ENCODE results near the gene BTBD10. TPM values are rescaled to one million over a fixed set of nuclear protein-coding genes. Genes with fewer than 3 reads are reported as not detected.

Gene BTBD10
- total RNA-seq, 1 donor from 2014 or later = 82.2 TPM

- Mint-ChIP-seq H3K4me3 (ENCODE audit: unreplicated experiment) (peak overlapping the region; percentile 96), H3K27me3 (ENCODE audit: unreplicated experiment) (no peaks in the 10 kb centered on the region), H3K4me1 (ENCODE audit: unreplicated experiment) (peaks cover 34% of the 10 kb centered on the region), H3K36me3 (ENCODE audit: low read depth, unreplicated experiment) (peaks cover 7% of the 10 kb centered on the region), H3K27ac (ENCODE audit: unreplicated experiment) (peak overlapping the region; percentile 97), H3K9me3 (ENCODE audit: unreplicated experiment) (no peaks in the 10 kb centered on the region)
- DNase-seq (ENCODE audit: low spot score) = peak; percentile 73
- TF ChIP-seq CTCF (IDR thresholded peaks at IDR 0.05; ENCODE audit: unreplicated experiment) = no peak
Measured at GRCh38 chr11:13462311-13462900, 616 bp downstream of the BTBD10 start.

GRCh38 chr11:13461291-13461690 is 1.7 kb downstream of the BTBD10 start:
- Mint-ChIP-seq H3K4me1 (ENCODE audit: unreplicated experiment) (peaks cover 34% of the 10 kb centered on the region), H3K27me3 (ENCODE audit: unreplicated experiment) (no peaks in the 10 kb centered on the region), H3K36me3 (ENCODE audit: low read depth, unreplicated experiment) (peaks cover 7% of the 10 kb centered on the region), H3K4me3 (ENCODE audit: unreplicated experiment) (peak overlapping the region; percentile 96), H3K9me3 (ENCODE audit: unreplicated experiment) (no peaks in the 10 kb centered on the region), H3K27ac (ENCODE audit: unreplicated experiment) (peak overlapping the region; percentile 97)
- TF ChIP-seq CTCF (IDR thresholded peaks at IDR 0.05; ENCODE audit: unreplicated experiment) = no peak
- no peak for DNase-seq (ENCODE audit: low spot score)

GRCh38 chr11:13450832-13451397 is 12.1 kb downstream of the BTBD10 start:
- Mint-ChIP-seq H3K4me1 (ENCODE audit: unreplicated experiment) (peaks cover 19% of the 10 kb centered on the region), H3K4me3 (ENCODE audit: unreplicated experiment) (no peak overlapping the region)

GRCh38 chr11:13449522-13449921 is 13.5 kb downstream of the BTBD10 start:
- DNase-seq (ENCODE audit: low spot score) = no peak
- no peak for TF ChIP-seq CTCF (IDR thresholded peaks at IDR 0.05; ENCODE audit: unreplicated experiment)
- H3K27ac Mint-ChIP-seq (ENCODE audit: unreplicated experiment) = no peak overlapping the region
- no peaks in the 10 kb centered on the region for H3K9me3 Mint-ChIP-seq (ENCODE audit: unreplicated experiment)
- peaks cover 20% of the 10 kb centered on the region for H3K4me1 Mint-ChIP-seq (ENCODE audit: unreplicated experiment)
- no peaks in the 10 kb centered on the region for H3K27me3 Mint-ChIP-seq (ENCODE audit: unreplicated experiment)
- no peaks in the 10 kb centered on the region for H3K36me3 Mint-ChIP-seq (ENCODE audit: low read depth, unreplicated experiment)
- H3K4me3 Mint-ChIP-seq (ENCODE audit: unreplicated experiment) = no peak overlapping the region

More at GRCh38 chr11:13450832-13451397, 12.1 kb downstream of the BTBD10 start:
- no peak for DNase-seq (ENCODE audit: low spot score)
- Mint-ChIP-seq H3K27me3 (ENCODE audit: unreplicated experiment) (no peaks in the 10 kb centered on the region), H3K27ac (ENCODE audit: unreplicated experiment) (no peak overlapping the region), H3K9me3 (ENCODE audit: unreplicated experiment) (no peaks in the 10 kb centered on the region), H3K36me3 (ENCODE audit: low read depth, unreplicated experiment) (no peaks in the 10 kb centered on the region)
- no peak for TF ChIP-seq CTCF (IDR thresholded peaks at IDR 0.05; ENCODE audit: unreplicated experiment)

GRCh38 chr11:13448876-13449275 is 14.1 kb downstream of the BTBD10 start:
- Mint-ChIP-seq H3K4me1 (ENCODE audit: unreplicated experiment) (peaks cover 20% of the 10 kb centered on the region), H3K9me3 (ENCODE audit: unreplicated experiment) (no peaks in the 10 kb centered on the region), H3K27me3 (ENCODE audit: unreplicated experiment) (no peaks in the 10 kb centered on the region), H3K4me3 (ENCODE audit: unreplicated experiment) (no peak overlapping the region), H3K27ac (ENCODE audit: unreplicated experiment) (peak overlapping the region; percentile 44), H3K36me3 (ENCODE audit: low read depth, unreplicated experiment) (no peaks in the 10 kb centered on the region)
- no peak for TF ChIP-seq CTCF (IDR thresholded peaks at IDR 0.05; ENCODE audit: unreplicated experiment)
- DNase-seq (ENCODE audit: low spot score) = no peak
